ENCODE measurements around the gene COX7A2L.
"Not testable (repeated sequence)": the region's sequence is repeated elsewhere in the genome, so short reads cannot be mapped to it uniquely, and the experiment has no call there.

COX7A2L gene, protein sequence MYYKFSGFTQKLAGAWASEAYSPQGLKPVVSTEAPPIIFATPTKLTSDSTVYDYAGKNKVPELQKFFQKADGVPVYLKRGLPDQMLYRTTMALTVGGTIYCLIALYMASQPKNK

DNA sequence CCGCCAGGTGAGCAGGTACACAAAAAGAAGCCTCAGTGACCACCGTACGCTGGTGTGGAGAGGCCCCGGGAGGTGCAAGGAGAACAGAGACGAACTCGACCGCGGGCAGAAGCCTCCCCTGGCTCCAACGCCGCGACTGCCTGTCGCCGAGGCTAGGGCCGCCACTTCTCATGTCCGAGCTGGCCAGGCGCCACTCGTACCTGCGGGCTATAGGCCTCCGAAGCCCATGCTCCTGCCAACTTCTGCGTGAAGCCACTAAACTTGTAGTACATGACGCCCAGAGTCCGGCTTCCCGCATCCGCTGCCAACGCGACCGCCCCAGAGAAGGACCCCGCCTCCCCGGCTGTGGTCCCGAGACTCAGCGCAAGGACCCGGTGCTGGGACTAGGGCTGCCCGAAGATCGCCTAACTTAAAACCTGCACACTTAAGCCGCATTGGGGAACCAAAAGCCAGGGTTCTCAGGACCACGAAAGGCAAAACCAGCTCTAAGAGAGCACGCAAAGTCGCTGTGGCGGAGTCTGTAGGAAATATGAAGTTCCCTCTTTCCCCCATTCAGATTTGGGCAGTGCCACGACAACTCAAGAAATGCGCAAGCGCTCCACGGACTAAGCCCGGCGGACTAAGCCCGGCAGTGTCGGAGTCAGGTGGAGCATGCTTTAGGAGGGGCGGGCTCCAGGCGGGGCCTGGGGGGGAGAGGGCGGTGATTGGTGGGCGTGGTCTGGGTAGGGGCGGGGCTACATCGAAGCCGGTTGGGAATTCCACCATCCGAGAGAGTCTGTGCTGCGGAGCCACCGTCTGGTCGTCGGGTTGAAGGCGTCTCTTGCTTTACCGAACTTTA lies at the start of gene COX7A2L:
Gene COX7A2L, minus strand, starts transcription at position 328 of the 838 bp plus-strand sequence. Its CDS starts 56 bp downstream, at position 272.
- peak; percentile 98 for DNase-seq

GRCh38 chr2:42408009-42408408 lies 47.0 kb upstream of the COX7A2L start:
- no peak for DNase-seq

- no peak for DNase-seq
Measured at GRCh38 chr2:42407476-42407875, 46.5 kb upstream of the COX7A2L start.

DNA sequence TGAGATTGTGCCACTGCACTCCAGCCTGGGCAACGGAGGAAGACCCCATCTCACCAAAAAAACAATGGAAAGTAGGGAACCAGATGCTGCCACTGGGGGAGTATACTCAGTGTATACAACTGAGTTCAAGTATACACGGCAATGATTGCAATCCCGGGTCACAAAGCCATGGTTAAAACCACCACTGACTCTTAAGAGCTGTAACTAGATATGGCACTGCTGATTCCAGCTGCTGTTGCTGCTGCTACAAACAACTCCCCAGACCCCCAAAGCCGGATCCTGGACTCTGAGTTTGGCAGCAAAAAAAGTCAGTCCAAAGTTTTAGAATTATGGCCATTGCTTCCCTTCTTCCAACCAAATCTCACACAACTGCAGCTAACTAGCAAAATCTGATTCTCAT lies 43.7 kb upstream of the COX7A2L start:
- DNase-seq = no peak

DNA sequence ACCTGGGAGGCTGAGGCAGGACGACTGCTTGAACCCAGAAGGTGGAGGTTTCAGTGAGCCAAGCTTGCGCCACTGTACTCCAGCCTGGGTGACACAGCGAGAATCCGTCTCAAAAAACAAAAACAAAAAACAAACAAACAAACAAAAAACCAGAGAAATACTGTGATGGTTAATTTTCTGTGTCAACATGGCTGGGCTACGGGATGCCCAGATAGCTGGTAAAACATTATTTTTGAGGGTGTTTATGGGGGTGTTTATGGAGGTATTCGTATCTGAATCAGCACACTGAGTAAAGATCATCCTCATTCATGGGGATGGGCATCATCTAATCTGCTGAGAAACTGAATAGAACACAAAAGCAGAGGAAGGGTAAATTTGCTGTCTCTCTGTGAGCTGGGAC lies 40.8 kb upstream of the COX7A2L start:
- no peak for DNase-seq

GRCh38 chr2:42398052-42398451 lies 37.0 kb upstream of the COX7A2L start:
- DNase-seq = not testable (repeated sequence)

DNA sequence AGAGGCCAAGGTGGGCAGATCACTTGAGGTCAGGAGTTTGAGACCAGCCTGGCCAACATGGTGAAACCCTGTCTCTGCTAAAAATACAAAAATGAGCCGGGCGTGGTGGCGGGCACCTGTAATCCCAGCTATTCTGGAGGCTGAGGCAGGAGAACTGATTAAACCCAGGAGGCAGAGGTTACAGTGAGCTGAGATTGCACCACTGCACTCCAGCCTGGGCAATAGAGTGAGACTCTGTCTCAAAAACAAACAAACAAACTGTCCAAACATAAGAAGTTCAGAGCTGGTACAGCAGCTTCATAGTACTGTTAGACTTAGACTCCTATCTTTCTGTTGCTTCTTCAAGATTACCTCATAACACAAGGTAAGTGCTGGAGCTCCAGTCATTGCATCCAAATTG lies 32.3 kb upstream of the COX7A2L start:
- DNase-seq = not testable (repeated sequence)

DNA sequence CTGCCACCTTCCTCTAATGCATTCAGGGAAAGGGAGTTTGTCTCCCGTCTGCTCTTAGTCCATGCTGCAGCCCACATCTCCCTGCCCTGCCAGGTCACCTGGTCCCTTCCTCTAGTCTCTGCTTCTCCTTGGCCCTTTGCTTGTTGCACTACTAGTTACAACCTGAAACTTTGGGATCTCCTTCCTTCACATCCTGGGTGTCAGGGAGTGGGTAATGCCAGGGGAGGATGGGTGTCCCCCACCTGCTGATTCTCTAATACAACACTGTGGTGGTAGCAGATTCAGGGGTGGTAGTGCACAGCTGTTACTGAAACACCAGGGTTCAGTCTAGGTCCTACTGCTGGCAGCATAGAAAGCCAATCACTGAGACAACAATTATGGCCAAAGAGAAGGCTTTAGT lies 31.2 kb upstream of the COX7A2L start:
- DNase-seq = no peak

DNA sequence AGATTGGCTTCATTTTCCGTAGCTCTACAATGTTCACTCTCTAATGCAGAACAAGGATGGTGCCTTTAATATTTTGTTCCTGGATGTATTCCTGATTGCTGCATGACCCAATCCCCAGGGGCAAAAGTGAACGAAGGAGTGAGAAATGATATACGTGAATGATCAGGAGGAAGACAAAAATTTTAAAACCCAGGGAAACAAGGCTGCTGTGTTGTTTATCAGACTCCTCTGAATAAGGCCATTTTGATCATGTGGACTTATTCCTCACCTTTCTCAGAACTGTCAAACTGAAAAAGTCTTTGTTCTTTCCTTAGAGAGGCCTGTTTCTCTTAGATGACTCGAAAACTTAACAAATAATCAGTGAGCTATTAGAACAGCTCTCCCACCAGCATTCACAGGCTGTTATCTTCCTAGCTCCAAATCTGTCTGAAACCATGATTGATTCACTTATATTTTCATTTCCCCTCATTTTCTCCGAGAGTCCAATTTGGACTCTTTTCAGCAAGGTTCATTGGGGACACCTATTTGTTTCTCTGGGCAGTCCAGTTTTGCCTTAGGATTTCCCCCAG lies 29.5 kb upstream of the COX7A2L start:
- no peak for DNase-seq

DNA sequence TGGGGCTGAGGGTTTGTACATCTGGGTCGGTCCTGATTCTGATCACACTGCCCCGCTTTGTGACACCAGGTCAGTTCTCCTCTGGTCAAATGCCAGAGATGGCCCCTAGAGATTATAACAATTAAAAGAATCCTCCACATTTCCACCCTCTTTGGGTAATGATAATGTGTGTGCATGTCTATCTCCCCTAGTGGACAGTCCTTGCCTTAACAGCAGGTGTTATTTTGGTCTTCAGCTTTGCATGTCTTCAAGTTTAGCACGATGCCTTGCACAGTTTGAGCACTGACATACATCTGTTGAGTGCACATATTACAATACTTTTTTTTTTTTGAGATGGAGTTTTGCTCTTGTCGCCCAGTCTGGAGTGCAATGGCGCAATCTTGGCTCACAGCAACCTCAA lies 25.7 kb upstream of the COX7A2L start:
- DNase-seq = no peak

GRCh38 chr2:42385225-42385624 lies 24.2 kb upstream of the COX7A2L start:
- no peak for DNase-seq

DNA sequence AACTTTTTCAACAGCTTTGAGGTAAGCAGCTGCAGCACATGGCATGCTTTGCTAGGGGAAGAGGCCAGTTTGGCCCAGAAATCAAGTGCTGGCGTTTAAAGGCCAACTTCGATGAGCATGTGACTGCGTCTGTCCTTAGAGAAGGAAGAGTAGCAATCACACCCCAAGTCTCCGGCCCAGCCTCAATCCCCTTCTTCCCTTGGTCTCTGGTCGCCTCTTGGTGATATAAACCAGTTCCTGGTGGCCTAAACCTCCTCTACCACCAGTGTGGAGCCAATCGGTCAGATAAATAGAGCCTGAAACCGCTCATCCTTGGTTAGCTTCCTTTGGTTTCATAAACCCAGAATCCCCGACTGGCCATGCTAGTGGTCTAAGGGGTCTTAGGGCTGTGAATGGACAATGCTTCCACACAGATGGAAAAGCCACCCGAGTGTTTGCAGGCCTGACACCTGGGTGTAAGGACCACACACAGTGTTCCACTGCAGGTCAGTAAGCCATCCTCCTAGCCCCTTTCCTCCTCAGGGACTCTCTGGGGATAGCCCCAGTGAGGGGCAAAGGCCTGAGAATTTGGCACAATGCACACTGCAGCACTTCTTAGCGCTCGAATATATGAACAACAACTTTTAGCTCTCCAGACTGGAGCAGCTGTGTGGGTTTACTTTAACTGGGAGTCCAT lies 23.0 kb upstream of the COX7A2L start:
- DNase-seq = no peak

- DNase-seq = no peak
Measured at GRCh38 chr2:42382144-42382543, 21.1 kb upstream of the COX7A2L start.

GRCh38 chr2:42380026-42380425 lies 19.0 kb upstream of the COX7A2L start:
- not testable (repeated sequence) for DNase-seq

DNA sequence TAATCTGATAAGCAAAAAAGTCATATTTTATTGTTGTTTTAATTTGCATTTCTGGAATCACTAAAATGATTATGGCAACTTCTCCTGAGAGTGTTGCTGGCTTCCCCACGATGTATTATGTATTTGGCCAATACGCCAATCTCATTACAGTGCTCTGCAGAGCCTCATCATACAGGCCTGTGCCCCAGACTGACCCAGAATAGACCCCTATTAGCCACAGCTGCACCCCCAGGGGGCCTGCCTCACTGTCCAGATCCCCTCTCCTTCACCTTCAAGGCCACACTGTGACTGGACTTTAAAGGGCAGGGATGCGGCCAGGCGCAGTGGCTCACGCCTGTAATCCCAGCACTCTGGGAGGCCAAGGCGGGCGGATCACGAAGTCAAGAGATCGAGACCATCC lies 17.4 kb upstream of the COX7A2L start:
- DNase-seq = no peak

DNA sequence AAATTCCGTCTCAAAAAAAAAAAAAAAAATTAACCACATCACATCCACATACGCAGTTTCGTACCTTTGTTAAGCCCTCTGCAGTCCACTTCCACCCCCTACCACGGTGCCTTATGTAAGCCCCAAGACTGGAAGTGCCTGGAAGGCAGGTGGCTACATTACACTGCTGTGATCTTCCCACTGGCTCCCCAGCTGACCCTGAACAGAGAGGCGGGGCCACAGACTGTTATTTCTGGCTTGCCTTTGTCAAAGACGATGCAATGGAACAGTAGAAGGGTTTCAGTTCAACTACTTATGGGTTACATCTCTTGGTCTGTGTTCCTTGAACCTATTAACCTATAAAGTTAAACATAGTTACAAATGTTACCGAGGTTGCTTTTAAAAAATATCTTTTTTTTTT lies 15.7 kb upstream of the COX7A2L start:
- no peak for DNase-seq

DNA sequence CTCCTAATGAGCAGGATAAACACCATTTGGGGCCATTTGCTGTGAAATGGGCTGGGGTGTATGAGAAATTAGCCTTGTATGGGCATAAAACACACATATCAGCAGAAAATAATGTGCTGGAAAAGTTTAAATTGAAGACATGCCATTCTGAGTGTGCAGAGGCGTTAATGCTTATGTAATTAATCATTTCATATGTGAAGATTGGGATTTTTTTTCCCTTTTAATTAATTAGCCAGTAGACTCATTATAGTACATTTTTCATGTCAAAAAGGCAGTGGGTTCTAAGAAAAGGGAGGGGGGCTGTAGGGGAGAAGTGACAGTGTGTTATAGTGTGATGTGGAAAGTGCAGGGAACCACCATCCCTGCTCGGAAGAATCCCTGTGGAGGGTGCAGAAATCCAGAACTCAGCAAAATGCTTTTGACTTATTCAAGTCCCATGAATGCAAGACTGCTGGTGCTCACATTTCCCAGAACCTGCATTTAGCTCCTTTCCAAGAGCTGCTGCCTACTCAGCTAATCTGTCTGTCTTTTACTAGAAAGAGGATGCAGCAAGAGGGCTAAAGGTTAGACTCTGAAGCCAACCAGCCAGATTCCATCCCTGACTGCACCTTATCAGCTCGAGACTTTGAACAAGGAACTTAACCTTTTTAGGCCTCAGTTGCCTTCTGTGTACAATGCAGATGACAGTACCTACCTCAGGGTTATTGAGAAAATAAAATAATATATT lies 11.6 kb upstream of the COX7A2L start:
- DNase-seq = no peak

- no peak for DNase-seq
Measured at GRCh38 chr2:42371611-42372473, 10.8 kb upstream of the COX7A2L start.

GRCh38 chr2:42369532-42370229 lies 8.7 kb upstream of the COX7A2L start:
- no peak for DNase-seq

GRCh38 chr2:42368817-42369531 lies 8.0 kb upstream of the COX7A2L start:
- no peak for DNase-seq

DNA sequence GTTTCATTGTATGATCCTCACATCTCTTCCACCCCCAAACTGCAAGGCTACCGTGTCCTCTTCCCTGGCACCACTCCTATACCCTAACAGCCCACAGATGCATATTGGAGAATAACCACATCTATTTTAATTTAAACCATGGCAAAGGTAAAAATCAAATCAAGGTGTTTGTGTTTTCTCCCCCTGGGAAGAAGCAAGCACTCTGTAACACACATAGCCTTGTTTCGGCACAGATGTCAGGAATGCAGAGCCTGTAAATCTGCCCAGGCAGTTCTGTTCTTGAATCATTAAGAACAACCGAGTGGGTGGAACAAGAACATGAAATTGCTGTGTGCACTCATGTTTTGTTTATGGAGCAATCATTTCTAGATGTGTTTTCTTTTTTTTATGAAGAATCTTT lies 6.8 kb upstream of the COX7A2L start:
- DNase-seq = no peak

Measured in activated effector memory CD4-positive, alpha-beta T cell treated with anti-CD3 and anti-CD28 coated beads, Interleukin-2, amount 50 U/mL, for 16 hours (primary cell).